Transverse colon (tissue), 4 donors: Measurements from ENCODE around the gene DOCK9.

Experiments
- POLR2AphosphoS5 ChIP-seq, 3 donors: sonication (generic); formaldehyde crosslinking; IDR thresholded peaks; one replicate each; pipeline ENCODE4 v1.6.1; 2016; ENCODE audit warnings: antibody characterized with exemption in 3 of 3
- TF ChIP-seq, protein P1 (sequence below), 5 experiments: fragments of 200-600 bp in 3 of 5; fragments of 450-650 bp in 2 of 5; sonication (generic) in 3 of 5; IDR thresholded peaks; 1 replicate in 2 of 5; 2 replicates in 3 of 5; pipeline ENCODE4 v1.5.1; 2016 to 2017; ENCODE audit warnings: antibody characterized with exemption in 5 of 5, inconsistent platforms in 3 of 5, mild to moderate bottlenecking in 2 of 5, moderate library complexity in 1 of 5

DNA sequence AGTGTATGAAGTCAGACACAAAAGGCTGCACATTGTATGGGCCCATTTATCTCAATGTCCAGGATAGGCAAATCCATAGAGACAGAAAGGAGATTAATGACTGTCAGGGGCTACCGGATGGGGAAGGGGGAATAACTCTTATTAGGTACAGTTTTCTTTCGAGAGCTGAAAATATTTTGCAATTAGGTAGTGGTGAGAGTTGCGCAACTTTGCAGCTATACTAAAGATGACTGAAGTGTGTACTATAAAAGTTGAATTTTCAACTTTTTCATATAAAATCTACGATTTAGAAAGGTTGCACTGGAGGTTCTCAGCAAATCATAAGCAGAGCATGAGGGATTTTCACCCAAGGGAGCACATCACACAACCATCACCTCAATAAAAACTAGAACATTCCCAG, 209.3 kb downstream of the DOCK9 start:
- TF ChIP-seq, protein P1, sequence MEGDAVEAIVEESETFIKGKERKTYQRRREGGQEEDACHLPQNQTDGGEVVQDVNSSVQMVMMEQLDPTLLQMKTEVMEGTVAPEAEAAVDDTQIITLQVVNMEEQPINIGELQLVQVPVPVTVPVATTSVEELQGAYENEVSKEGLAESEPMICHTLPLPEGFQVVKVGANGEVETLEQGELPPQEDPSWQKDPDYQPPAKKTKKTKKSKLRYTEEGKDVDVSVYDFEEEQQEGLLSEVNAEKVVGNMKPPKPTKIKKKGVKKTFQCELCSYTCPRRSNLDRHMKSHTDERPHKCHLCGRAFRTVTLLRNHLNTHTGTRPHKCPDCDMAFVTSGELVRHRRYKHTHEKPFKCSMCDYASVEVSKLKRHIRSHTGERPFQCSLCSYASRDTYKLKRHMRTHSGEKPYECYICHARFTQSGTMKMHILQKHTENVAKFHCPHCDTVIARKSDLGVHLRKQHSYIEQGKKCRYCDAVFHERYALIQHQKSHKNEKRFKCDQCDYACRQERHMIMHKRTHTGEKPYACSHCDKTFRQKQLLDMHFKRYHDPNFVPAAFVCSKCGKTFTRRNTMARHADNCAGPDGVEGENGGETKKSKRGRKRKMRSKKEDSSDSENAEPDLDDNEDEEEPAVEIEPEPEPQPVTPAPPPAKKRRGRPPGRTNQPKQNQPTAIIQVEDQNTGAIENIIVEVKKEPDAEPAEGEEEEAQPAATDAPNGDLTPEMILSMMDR (IDR thresholded peaks at IDR 0.05), result no peak
- TF ChIP-seq POLR2AphosphoS5 (IDR thresholded peaks at IDR 0.05), result no peak
